HT-29 (cell line): ENCODE results near the gene PINLYP. TPM values are rescaled to one million over a fixed set of nuclear protein-coding genes. Genes with fewer than 3 reads are reported as not detected.

ENCODE experiments used
- DNase-seq: peaks from one replicate; pipeline ENCODE4 v3.0.0-alpha.2; 2015; ENCODE audit warnings: low spot score
- total RNA-seq: library from RNA; depleted of rRNA; stranded (reverse); fragments of >200 nt; shearing (Covaris generic); gene quantifications from 2 replicates; pipeline ENCODE4 v1.2.3, GENCODE V29; 2014; rRNA removed

Gene PINLYP
- total RNA-seq, 1 experiment from 2014 or later: not detected

DNA sequence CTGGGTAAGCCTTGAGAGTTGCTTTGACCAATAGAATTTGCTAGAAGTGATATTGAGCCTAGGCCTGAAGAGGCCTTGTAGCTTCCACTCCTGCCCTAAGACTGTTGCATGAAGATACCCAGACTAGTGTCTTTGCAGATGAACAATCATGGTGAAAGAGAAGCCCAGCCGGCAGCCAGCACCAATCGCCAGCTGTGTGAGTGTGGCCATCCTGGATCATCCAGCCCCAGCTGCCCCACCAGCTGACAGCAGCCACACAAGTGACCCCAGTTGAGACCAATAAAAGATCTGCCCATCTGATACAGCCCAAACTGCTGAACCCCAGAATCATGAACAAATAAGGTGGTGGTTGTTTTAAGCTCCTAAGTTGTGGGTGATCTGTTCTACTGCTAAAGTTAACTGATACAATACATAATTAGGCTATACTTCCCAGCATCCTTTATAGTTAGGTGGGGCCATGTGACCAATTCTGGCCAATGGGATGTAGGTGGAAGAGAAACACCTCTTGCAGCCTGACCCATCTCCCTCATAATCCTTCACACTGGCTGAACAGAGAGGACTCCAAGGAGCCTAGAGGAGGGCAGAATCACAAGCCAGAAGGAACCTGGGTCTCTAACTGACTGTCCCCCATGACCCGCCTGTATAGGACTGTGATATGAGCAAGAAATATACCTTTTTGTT lies 53.2 kb downstream of the PINLYP start:
- DNase-seq: no peak

DNA sequence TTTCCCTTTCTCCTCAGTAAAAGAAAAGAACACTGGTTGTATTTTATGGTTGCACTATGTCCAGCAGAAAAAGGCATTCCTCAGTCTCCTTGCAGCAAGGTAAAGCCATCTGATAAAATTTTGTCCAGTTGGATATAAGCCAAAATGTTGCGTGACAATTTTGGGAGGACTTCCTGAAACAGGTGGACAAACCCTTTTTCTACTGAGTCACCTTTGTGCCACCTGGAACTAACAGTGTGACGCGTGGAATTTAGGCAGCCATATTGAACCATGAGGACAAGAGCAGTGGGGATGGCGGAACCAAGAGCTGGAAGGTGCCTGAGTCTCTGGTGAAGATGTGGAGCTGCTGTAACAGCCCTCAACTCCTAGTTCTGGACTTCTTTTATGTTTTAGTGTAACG lies 55.9 kb downstream of the PINLYP start:
- DNase-seq: no peak

Other genes with a start within 250 kb of the PINLYP start
- gene CD177, start 222.1 kb upstream of the PINLYP start, total RNA-seq: not detected in 2 replicates
- not detected in 2 replicates for gene TEX101, start 160.9 kb upstream of the PINLYP start, total RNA-seq
- 0.05 and 0.78 TPM in 2 replicates for gene LYPD3, start 110.2 kb upstream of the PINLYP start, total RNA-seq
- gene PHLDB3, start 71.1 kb upstream of the PINLYP start, total RNA-seq: 45.7 and 52.4 TPM in 2 replicates
- gene ETHE1, start 48.6 kb upstream of the PINLYP start, total RNA-seq: 179 and 190 TPM in 2 replicates
- 0.08 TPM in 2 replicates for gene ZNF575, start 42.6 kb upstream of the PINLYP start, total RNA-seq
- gene XRCC1, start 274 bp upstream of the PINLYP start, total RNA-seq: 59.7 and 60.1 TPM in 2 replicates
- 23.0 and 26.0 TPM in 2 replicates for gene IRGQ, start 20.3 kb downstream of the PINLYP start, total RNA-seq
- gene ZNF576, start 20.8 kb downstream of the PINLYP start, total RNA-seq: 29.6 and 41.8 TPM in 2 replicates
- 0.50 and 0.74 TPM in 2 replicates for gene SRRM5, start 36.3 kb downstream of the PINLYP start, total RNA-seq
- 92.9 and 100 TPM in 2 replicates for gene ZNF428, start 43.8 kb downstream of the PINLYP start, total RNA-seq
- gene CADM4, start 64.0 kb downstream of the PINLYP start, total RNA-seq: 2.7 and 6.4 TPM in 2 replicates
- 174 and 190 TPM in 2 replicates for gene PLAUR, start 94.4 kb downstream of the PINLYP start, total RNA-seq
- gene IRGC, start 140.3 kb downstream of the PINLYP start, total RNA-seq: 0.08 TPM in 1 of 2 replicates, not detected in the other
- 89.4 and 99.7 TPM in 2 replicates for gene SMG9, start 179.2 kb downstream of the PINLYP start, total RNA-seq
- gene KCNN4, start 205.2 kb downstream of the PINLYP start, total RNA-seq: 0.44 TPM in 1 of 2 replicates, not detected in the other
- gene LYPD5, start 226.6 kb downstream of the PINLYP start, total RNA-seq: 0.05 and 0.23 TPM in 2 replicates